Mucosa of rectum (tissue), 2 donors: ENCODE measurements around the gene LMBR1.
"Not testable (repeated sequence)": the region's sequence is repeated elsewhere in the genome, so short reads cannot be mapped to it uniquely, and the experiment has no call there.

Experiments
- H3K27ac ChIP-seq, 2 donors: one replicate each; pipeline ENCODE4 v1.7.0; 2013; ENCODE audit warnings: inconsistent platforms in 2 of 2, low read depth in 2 of 2, low read length in 2 of 2
- H3K27me3 ChIP-seq, 2 donors: one replicate each; pipeline ENCODE4 v1.7.0; 2013; ENCODE audit warnings: low read length in 2 of 2; ENCODE audit not compliant: control insufficient read depth in 2 of 2, insufficient read depth in 2 of 2
- H3K36me3 ChIP-seq, 2 donors: one replicate each; pipeline ENCODE4 v1.7.0; 2013; ENCODE audit warnings: low read length in 2 of 2; ENCODE audit not compliant: control insufficient read depth in 2 of 2, insufficient read depth in 2 of 2
- H3K4me1 ChIP-seq, 2 donors: one replicate each; pipeline ENCODE4 v1.7.0; 2013; ENCODE audit warnings: low read length in 2 of 2, mild to moderate bottlenecking in 1 of 2; ENCODE audit not compliant: control insufficient read depth in 2 of 2, insufficient read depth in 2 of 2
- H3K4me3 ChIP-seq, 2 donors: one replicate each; pipeline ENCODE4 v1.7.0; 2013; ENCODE audit warnings: low read length in 2 of 2
- H3K9ac ChIP-seq, 2 donors: one replicate each; pipeline ENCODE4 v1.7.0; 2013; ENCODE audit warnings: low read length in 2 of 2, low read depth in 1 of 2, mild to moderate bottlenecking in 1 of 2
- H3K9me3 ChIP-seq, 2 donors: one replicate each; pipeline ENCODE4 v1.7.0; 2013; ENCODE audit warnings: low read length in 2 of 2; ENCODE audit not compliant: control insufficient read depth in 2 of 2
- donor health status: healthy.
- donor health status: Normal muscosa, but diverticular disease.

Gene LMBR1

DNA sequence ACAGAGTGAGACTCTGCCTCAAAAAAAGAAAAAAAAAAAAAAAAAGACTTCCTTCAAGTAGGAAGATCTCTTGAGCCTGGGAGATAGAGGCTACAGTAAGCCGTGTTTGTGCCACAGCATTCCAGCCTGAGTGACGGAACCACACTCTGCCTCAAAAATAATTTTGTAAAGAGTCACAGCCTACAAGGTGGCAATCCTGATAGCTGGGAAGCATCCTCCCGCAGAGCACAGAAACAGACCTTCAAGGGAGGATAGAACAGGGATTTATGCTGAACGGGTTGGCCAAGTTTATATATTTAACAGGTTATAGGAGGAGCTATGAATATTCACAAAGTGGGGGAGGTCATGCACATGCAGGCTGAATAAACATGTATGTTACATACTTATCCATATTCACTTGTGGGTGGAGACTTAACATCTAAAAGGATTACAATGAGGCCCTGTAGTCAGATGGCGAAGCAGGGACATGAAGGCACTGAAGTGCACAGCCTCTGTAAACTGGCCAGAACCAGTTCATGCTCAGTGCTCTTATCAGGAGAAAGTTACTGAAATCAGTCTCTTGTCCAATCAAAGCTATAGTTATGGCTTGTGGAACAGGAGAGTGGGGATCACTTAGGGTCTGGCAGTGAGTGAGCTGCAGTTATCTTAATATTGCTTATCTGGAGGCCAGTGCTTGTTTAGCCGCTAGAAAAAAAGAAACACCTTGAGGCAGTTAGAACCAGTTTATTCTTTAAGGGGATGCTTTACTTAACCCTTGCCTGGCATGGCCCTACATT is 6.8 kb downstream of the LMBR1 start:
- Histone ChIP-seq H3K9ac (no peak overlapping the region), H3K27ac (no peak overlapping the region), H3K9me3 (no peaks in the 10 kb centered on the region), H3K4me3 (no peak overlapping the region), H3K27me3 (no peaks in the 10 kb centered on the region), H3K4me1 (no peaks in the 10 kb centered on the region), H3K36me3 (no peaks in the 10 kb centered on the region)

DNA sequence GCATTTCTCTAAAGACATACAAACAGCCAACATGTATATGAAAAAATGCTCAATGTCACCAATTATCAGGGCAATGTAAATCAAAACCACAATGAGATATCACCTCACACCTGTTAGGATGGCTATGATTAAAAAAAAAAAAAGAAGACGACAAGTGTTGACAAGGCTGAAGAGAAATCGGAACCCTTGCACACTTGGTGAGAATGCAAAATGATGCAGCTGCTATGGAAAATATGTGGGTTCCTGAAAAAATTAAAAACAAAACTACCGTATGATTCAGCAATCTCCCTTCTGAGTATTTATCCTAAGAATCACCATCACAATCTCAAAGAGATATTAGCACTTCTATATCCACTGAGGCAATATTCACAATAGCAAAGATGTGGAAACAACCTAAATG is 11.3 kb downstream of the LMBR1 start:
- no peak overlapping the region for H3K27ac ChIP-seq
- H3K4me1 ChIP-seq = no peaks in the 10 kb centered on the region
- H3K27me3 ChIP-seq = no peaks in the 10 kb centered on the region
- H3K9ac ChIP-seq = no peak overlapping the region
- H3K36me3 ChIP-seq = no peaks in the 10 kb centered on the region
- no peaks in the 10 kb centered on the region for H3K9me3 ChIP-seq
- H3K4me3 ChIP-seq = no peak overlapping the region

DNA sequence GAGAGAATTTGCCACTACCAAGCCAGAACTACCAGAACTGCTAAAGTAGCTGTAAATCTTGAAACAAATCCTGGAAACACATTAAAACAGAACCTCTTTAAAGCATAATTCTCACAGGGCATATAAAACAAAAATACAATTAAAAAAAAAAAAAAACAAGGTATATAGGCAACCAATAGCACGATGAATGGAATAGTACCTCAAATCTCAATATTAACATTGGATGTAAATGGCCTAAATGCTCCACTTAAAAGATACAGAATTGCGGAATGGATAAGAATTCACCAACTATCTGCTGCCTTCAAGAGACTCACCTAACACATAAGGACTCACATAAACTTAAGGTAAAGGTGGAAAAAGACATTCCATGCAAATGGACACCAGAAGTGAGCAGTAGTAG is 17.2 kb downstream of the LMBR1 start:
- Histone ChIP-seq H3K9ac (no peak overlapping the region), H3K4me1 (no peaks in the 10 kb centered on the region), H3K36me3 (peaks cover 0 to 2% of the 10 kb centered on the region in 2 donors), H3K27me3 (no peaks in the 10 kb centered on the region), H3K4me3 (no peak overlapping the region), H3K27ac (no peak overlapping the region), H3K9me3 (no peaks in the 10 kb centered on the region)

DNA sequence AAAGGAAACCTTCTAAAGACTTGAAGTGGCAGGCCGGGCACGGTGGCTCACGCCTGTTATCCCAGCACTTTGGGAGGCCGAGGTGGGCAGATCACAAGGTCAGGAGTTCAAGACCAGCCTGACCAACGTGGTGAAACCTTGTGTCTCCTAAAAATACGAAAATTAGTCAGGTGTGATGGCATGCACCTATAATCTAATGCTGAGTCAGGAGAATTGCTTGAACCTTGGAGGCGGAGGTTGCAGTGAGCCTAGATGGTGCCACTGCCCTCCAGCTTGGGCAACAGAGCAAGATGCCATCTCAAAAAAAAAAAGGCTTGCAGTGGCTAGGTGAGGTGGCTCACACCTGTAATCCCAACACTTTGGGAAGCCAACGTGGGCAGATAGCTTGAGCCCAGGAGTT is 24.6 kb downstream of the LMBR1 start:
- not testable (repeated sequence) for H3K4me1 ChIP-seq, H3K9ac ChIP-seq, H3K27ac ChIP-seq, H3K9me3 ChIP-seq, H3K27me3 ChIP-seq, H3K36me3 ChIP-seq, H3K4me3 ChIP-seq

DNA sequence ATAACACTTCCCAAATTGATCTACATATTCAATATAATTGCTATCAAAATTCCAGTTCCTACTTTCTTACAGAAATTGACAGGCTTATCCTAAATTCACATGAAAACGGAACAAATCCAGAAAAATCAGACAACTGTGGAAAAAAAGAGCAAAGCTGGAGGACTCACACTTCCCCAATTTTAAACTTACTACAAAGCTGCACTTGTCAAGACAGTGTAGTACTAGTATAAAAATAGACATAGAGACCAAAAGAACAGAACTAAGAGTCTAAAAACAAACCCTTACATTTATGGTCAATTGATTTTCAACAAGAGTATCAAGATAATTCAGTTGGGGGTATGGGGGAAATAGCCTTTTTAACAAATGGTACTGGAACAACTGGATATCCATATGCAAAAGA is 27.5 kb downstream of the LMBR1 start:
- Histone ChIP-seq H3K4me3 (no peak overlapping the region), H3K27me3 (no peaks in the 10 kb centered on the region), H3K27ac (no peak overlapping the region), H3K4me1 (no peaks in the 10 kb centered on the region), H3K36me3 (peaks cover 0 to 3% of the 10 kb centered on the region in 2 donors), H3K9ac (no peak overlapping the region), H3K9me3 (no peaks in the 10 kb centered on the region)

DNA sequence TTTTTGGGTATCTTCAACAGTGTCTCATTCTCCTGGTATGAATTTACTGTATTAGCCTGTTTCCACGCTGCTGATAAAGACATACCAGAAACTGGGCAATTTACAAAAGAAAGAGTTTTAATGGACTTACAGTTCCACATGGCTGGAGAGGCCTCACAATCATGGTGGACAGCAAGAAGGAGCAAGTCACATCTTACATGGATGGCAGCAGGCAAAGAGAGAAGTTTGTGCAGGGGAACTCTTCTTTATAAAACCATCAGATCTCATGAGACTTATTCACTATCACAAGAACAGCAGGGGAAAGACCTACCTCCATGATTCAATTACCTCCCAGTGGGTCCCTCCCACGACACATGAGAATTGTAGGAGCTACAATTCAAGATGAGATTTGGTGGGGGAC is 31.0 kb downstream of the LMBR1 start:
- H3K4me1 ChIP-seq, H3K9me3 ChIP-seq, H3K9ac ChIP-seq, H3K27me3 ChIP-seq, H3K36me3 ChIP-seq, H3K27ac ChIP-seq, H3K4me3 ChIP-seq: not testable (repeated sequence)

DNA sequence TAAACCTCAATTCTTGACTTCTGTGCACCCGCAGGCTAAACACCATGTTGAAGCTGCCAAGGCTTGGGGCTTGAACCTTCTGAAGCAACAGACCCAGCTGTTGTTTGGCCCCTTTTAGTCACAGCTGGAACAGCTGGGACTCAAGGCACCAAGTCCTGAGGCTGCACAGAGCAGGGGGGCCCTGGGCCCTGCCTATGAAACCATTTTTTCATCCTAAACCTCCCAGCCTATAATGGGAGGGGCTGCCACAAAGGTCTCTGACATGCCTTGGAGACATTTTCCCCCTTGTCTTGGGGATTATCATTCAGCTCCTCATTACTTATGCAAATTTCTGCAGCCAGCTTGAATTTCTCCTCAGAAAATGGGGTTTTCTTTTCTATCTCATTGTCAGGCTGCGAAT is 31.8 kb downstream of the LMBR1 start:
- Histone ChIP-seq H3K27me3 (no peaks in the 10 kb centered on the region), H3K4me3 (no peak overlapping the region), H3K4me1 (no peaks in the 10 kb centered on the region), H3K9me3 (no peaks in the 10 kb centered on the region), H3K36me3 (peaks cover 0 to 3% of the 10 kb centered on the region in 2 donors), H3K27ac (no peak overlapping the region), H3K9ac (no peak overlapping the region)

DNA sequence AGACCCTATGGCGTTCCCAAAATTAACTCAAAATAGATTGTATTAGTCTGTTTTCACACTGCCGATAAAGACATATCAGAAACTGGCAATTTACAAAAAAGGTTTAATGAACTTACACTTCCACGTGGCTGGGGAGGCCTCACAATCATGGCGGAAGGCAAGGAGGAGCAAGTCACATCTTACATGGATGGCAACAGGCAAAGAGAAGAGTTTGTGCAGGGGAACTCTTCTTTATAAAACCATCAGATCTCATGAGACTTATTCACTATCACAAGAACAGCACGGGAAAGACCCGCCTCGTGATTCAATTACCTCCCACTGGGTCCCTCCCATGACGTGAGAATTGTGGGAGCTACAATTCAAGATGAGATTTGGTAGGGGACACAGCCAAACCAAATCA is 32.9 kb downstream of the LMBR1 start:
- H3K27me3 ChIP-seq, H3K27ac ChIP-seq, H3K4me1 ChIP-seq, H3K9me3 ChIP-seq, H3K36me3 ChIP-seq, H3K9ac ChIP-seq, H3K4me3 ChIP-seq: not testable (repeated sequence)

DNA sequence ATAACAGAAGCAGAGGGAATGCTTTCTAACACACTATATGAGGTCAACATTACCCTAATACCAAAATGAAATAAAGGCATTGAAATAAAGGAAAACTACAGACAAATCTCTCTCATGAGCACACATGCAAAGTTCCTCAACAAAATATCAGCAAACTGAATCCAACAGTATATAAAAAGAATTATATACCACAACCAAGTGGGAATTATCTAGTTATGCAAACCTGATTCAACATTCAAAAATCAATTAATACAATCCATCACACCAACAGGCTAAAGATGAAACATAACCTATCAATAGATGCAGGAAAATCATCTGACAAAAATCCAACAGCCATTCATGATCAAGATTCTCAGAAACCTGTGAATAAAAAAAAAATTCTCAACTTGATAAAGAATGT is 34.5 kb downstream of the LMBR1 start:
- H3K9ac ChIP-seq = no peak overlapping the region
- peaks cover 0 to 3% of the 10 kb centered on the region in 2 donors for H3K9me3 ChIP-seq
- H3K4me1 ChIP-seq = no peaks in the 10 kb centered on the region
- no peak overlapping the region for H3K4me3 ChIP-seq
- H3K27ac ChIP-seq = no peak overlapping the region
- H3K36me3 ChIP-seq = peaks cover 0 to 3% of the 10 kb centered on the region in 2 donors
- H3K27me3 ChIP-seq = no peaks in the 10 kb centered on the region

DNA sequence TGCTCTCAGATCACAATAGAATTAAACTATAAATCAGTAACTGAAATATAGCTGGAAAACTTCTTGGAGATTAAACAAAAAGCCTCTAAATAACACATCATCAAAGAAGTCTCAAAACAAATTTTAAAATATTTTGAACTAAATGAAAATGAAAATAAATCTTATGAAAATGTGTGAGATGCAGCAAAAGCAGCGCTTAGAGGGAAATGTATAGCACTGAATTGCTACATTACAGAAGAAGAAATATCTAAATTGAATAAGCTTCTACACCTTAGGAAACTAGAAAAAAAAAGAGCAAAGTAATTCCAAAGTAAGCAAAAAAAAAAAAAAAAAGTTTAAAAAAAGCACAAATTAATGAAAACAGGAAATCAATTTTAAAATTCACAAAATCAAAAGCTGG is 35.2 kb downstream of the LMBR1 start:
- Histone ChIP-seq H3K27me3 (no peaks in the 10 kb centered on the region), H3K36me3 (peaks cover 0 to 3% of the 10 kb centered on the region in 2 donors), H3K4me1 (no peaks in the 10 kb centered on the region), H3K9ac (no peak overlapping the region), H3K9me3 (peaks cover 0 to 3% of the 10 kb centered on the region in 2 donors), H3K4me3 (no peak overlapping the region), H3K27ac (no peak overlapping the region)

DNA sequence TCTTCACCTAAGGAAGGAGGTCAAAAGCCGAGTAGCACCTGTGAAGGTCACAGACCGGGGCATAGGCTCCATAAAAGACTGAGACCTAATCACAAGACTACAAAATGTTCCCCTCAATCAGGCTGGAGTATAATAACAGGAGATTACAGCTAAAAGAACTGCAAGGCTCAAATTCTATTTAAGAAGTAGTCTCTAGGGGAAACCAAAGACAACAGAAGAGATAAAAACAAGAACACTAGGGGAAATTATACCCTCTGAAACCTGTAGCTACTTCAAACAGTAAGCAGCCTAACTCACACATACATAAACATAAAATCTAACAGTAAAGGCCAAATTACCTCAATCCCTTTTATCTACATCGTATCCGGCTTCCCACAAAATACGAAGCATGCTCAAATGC is 38.3 kb downstream of the LMBR1 start:
- H3K4me1 ChIP-seq = no peaks in the 10 kb centered on the region
- peaks cover 0 to 3% of the 10 kb centered on the region in 2 donors for H3K9me3 ChIP-seq
- H3K27me3 ChIP-seq = no peaks in the 10 kb centered on the region
- H3K9ac ChIP-seq = no peak overlapping the region
- no peak overlapping the region for H3K4me3 ChIP-seq
- H3K36me3 ChIP-seq = no peaks in the 10 kb centered on the region
- H3K27ac ChIP-seq = no peak overlapping the region
